ENCODE measurements around the gene TRIM10. TPM values are rescaled to one million over a fixed set of nuclear protein-coding genes. Genes with fewer than 3 reads are reported as not detected.

Gene TRIM10
- total and polyA plus RNA-seq, 11 donors, result not detected

- Histone ChIP-seq H3K4me1 (peaks cover 0 to 6% (median 0%) of the 10 kb centered on the region in 12 donors), H3K27ac (no peak overlapping the region), H3K36me3 (no peaks in the 10 kb centered on the region), H3K4me3 (no peak overlapping the region), H3K9me3 (no peaks in the 10 kb centered on the region), H3K27me3 (peaks cover 0 to 86% (median 29%) of the 10 kb centered on the region in 9 donors)
- TF ChIP-seq CTCF (IDR thresholded peaks at IDR 0.05) (no peak), POLR2A (IDR thresholded peaks at IDR 0.05) (no peak)
- ATAC-seq, result no peak
- DNase-seq, result no peak
- intact Hi-C loops (cut with DNase I), result no loop called here
- 32 to 65% (median 55%) methylated on average over 25 to 27 of the region's 27 CpGs for WGBS, 4 donors
Observed at GRCh38 chr6:30111266-30111856, 49.6 kb downstream of the TRIM10 start.

- 77 to 100% (median 87%) methylated on average over 2 of the region's 2 CpGs for WGBS, 4 donors
- ATAC-seq (no peak), DNase-seq (no peak)
- peaks cover 0 to 48% (median 23%) of the 10 kb centered on the region in 9 donors for H3K27me3 ChIP-seq
- intact Hi-C loops (cut with DNase I), result loop anchor here in 6 of 10 donors (5.0 kb wide), 3 partner anchors 37 to 68 kb away; partner anchors contain the start of genes PPP1R11 (in 5 of the 6) and POLR1H (in 1 of the 6)
- no peak overlapping the region for H3K27ac ChIP-seq
- H3K36me3 ChIP-seq, result no peaks in the 10 kb centered on the region
- H3K4me1 ChIP-seq, result peaks cover 0 to 38% (median 28%) of the 10 kb centered on the region in 12 donors
- no peak overlapping the region for H3K4me3 ChIP-seq
- no peak for TF ChIP-seq POLR2A (IDR thresholded peaks at IDR 0.05)
- no peaks in the 10 kb centered on the region for H3K9me3 ChIP-seq
Observed at GRCh38 chr6:30104661-30105060, 56.4 kb downstream of the TRIM10 start.

GRCh38 chr6:30103872-30104179, 57.2 kb downstream of the TRIM10 start:
- H3K27ac ChIP-seq, result peak overlapping the region in 1 of 12 donors; percentile 24
- no peaks in the 10 kb centered on the region for H3K36me3 ChIP-seq
- DNase-seq (no peak), ATAC-seq (no peak)
- peak overlapping the region in 11 of 12 donors; percentile 21 to 60 (median 46) for H3K4me3 ChIP-seq
- peaks cover 0 to 38% (median 28%) of the 10 kb centered on the region in 12 donors for H3K4me1 ChIP-seq
- no peak for TF ChIP-seq CTCF (IDR thresholded peaks at IDR 0.05)
- TF ChIP-seq POLR2A (IDR thresholded peaks at IDR 0.05), result no peak
- H3K27me3 ChIP-seq, result peaks cover 0 to 48% (median 22%) of the 10 kb centered on the region in 9 donors
- no peaks in the 10 kb centered on the region for H3K9me3 ChIP-seq
- WGBS, 4 donors, result 45 to 56% (median 49%) methylated on average over 3 of the region's 3 CpGs
- intact Hi-C loops (cut with DNase I), result loop anchor here (1.0 to 5.0 kb wide), 9 partner anchors 25 to 69 kb away; partner anchors contain the start of genes PPP1R11 (in 6 of the 10) and POLR1H (in 1 of the 10)

GRCh38 chr6:30102970-30103871, 57.8 kb downstream of the TRIM10 start:
- no peaks in the 10 kb centered on the region for H3K9me3 ChIP-seq
- 3 to 6% (median 3%) methylated on average over 36 of the region's 36 CpGs for WGBS, 4 donors
- peak overlapping the region in 11 of 12 donors; percentile 21 to 81 (median 62) for H3K27ac ChIP-seq
- no peaks in the 10 kb centered on the region for H3K36me3 ChIP-seq
- H3K4me3 ChIP-seq, result peak overlapping the region in 11 of 12 donors; percentile 21 to 60 (median 46)
- intact Hi-C loops (cut with DNase I), result loop anchor here (1.0 to 5.0 kb wide), 9 partner anchors 26 to 70 kb away; partner anchors contain the start of genes PPP1R11 (in 6 of the 10) and POLR1H (in 1 of the 10)
- TF ChIP-seq POLR2A (IDR thresholded peaks at IDR 0.05) (peak in 1 of 2 donors; percentile 24), CTCF (IDR thresholded peaks at IDR 0.05) (peak; percentile 71 to 94 (median 90))
- H3K4me1 ChIP-seq, result peaks cover 0 to 38% (median 28%) of the 10 kb centered on the region in 12 donors
- peak; percentile 68 to 81 (median 80) for ATAC-seq
- peaks cover 0 to 49% (median 29%) of the 10 kb centered on the region in 9 donors for H3K27me3 ChIP-seq
- peak; percentile 78 to 86 (median 85) for DNase-seq
